Activated T-cell treated with anti-CD3 and anti-CD28 coated beads for 1 hour (primary cell): Measurements from ENCODE around the gene PTPRM.

ENCODE experiments used
- DNase-seq: peaks from one replicate; pipeline ENCODE4 v3.0.0-alpha.2; 2020; ENCODE audit warnings: low read depth

The PTPRM gene

DNA sequence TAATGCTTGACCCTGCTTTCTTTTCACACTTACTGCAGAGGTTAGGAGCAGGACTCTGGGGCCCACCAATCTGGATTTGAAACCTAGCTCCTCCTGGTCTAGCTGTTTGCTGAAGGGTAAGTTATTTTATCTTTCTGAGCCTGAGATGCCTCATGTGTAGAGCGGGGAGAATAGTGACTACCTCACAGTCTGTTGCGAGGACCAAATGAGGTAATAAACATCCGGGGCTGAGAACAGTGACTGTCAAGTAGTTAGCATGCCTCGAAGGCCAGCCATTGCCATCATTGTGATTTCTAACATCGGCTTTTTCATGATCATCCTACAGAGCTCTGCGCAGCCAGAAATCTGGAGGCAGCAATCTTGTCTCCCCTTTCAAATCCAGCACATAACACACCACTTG, 32.9 kb downstream of the PTPRM start:
- DNase-seq: no peak

DNA sequence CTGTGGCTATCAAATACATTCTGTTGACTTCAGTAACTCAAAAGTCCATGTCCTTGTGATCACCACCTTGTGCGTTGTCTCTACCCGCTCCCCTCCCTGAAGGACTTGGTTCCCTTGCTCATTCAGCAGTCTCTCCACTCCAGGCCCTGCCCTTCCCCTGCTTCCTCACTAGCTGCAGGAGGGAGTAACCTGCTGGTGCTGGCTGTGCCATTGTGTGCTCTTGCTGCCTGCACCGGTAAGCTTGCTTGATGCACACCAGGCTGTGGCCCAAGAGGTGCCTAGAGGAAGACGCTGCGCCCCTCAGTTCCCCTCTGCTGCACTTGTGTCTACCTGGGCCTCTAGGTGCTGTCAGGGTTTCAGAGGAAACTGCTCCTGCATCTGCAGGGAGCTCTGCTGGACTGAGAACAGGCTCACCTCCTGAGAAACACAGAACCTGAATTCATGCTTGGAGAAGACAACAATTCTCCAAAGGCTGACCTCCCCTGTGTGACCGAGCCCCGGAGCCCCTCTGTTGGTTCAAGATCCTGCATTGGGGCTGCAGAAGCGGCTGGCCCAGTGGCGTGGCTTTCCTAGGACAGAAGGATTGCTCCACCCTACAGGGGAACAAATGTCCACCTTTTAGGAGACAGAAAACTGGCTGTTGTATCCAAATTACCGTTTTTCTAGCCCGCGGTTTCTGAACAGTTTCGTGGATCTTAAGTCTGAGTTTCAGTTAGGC, 33.6 kb downstream of the PTPRM start:
- no peak for DNase-seq

GRCh38 chr18:7601246-7601615, 34.1 kb downstream of the PTPRM start:
- no peak for DNase-seq

GRCh38 chr18:7601936-7602335, 34.8 kb downstream of the PTPRM start:
- DNase-seq: no peak

GRCh38 chr18:7603259-7604000, 36.3 kb downstream of the PTPRM start:
- DNase-seq: no peak

DNA sequence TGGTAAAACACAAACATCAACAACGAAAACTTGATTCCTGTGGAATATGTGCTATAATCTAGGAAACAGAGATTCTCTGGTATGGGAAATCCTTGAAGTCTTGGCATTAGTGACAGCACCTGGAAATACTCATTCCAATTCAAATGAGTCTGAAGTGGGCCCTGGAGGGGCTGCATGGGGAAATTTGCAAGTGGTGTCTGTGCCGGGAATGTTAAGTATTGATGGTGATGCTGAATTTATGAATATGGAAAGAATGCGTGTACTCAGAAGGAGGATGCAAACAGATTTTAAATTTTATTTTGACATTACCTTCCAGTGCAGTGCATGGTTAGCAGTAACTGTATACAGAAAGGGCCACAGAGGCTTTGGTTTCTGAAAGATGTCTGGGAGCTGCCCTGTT, 37.2 kb downstream of the PTPRM start:
- no peak for DNase-seq

- DNase-seq: no peak
Observed at GRCh38 chr18:7605705-7606104, 38.6 kb downstream of the PTPRM start.

GRCh38 chr18:7607540-7608173, 40.5 kb downstream of the PTPRM start:
- no peak for DNase-seq

DNA sequence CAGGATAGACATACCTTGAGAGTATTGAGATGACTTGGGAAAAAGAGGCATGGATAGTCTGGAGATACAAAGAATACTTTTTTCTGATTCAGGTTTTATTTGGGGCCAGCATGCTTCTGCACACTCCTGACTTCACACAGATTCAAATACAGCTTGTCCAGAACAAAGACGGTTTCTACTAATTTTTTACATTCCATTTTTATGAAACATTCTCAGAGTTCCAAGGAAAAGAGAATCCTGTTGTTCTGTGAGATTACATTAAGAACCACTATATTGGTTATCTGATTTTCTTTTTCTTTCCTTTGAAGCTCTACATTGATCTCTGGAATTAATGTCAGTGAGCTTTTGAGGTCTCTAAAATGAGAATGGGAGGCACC, 41.0 kb downstream of the PTPRM start:
- no peak for DNase-seq

DNA sequence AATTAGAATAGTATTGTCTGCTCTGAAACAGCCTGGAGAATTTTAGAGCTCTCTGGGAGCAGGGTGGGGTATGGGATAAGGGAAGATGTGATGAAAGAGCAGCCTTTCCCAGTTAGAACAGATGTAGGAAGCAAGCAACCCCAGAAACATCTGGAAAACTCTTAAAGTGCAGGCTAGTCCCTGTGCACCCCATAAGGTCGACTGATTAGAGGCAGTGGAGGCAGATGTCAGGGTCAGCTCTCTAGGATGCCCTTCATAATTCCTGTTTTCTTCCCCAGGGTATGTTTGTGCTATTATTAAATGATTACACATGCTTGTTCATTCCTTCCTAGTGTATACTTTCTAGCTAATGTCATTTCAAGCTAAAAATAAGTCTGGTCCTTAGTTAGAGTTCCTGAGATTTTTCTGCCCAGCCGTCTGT, 41.7 kb downstream of the PTPRM start:
- DNase-seq: no peak

DNA sequence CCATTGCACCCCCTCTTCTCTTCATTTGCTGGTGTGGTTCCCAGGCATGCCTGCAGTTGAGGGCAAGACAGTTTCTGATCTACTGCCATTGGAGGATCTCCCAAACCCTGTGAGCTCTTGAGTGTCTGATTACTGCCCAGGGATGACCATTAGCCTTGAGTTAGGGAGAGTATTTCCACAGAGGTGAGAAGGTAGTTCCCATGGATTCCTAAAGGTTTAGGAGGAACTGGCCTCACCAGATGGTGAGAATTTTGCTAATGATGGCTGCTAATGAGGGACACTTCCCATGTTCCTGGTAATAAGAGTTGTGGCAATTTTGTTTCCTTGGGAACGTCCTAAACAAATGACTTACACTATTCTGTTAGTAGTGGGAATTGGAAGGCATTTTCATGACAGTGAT, 42.5 kb downstream of the PTPRM start:
- DNase-seq: no peak

- DNase-seq: no peak
Observed at GRCh38 chr18:7614042-7614441, 46.9 kb downstream of the PTPRM start.

DNA sequence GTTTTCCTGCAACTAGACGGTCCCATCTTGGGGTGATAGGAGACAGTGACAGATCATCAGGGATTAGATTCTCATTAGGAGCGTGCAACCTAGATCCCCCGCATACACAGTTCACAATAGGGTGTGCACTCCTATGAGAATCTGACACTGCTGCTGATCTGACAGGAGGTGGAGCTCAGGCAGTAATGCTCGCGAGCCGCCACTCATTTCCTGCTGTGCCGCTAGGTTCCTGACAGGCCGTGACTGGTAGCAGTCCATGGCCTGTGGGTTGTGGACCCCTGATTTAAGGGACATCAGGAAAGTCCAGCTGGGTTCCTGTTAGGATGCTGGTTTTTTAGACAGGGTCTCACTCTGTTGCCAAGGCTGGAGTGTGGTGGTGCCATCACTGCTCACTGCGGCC, 48.7 kb downstream of the PTPRM start:
- DNase-seq: no peak

DNA sequence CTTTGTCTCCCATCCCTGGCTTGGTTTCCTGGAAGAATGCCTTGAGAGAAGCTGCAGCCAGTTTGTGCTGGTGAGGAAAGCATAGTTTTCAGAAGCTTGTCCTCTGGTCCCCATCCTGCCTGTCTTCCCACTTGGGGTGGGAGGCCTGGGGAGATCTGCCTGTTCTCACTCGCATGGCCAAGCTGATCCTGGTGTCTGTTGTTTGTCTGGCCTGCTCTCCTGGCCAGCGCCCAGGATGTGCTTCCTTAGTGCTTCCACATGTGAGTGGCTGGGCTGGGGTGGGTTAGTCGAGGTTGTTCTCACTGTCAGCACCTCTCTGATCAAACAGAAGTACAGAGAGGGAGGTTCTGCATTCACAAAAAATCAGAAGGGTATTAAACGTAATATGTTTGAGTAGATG, 49.5 kb downstream of the PTPRM start:
- no peak for DNase-seq

DNA sequence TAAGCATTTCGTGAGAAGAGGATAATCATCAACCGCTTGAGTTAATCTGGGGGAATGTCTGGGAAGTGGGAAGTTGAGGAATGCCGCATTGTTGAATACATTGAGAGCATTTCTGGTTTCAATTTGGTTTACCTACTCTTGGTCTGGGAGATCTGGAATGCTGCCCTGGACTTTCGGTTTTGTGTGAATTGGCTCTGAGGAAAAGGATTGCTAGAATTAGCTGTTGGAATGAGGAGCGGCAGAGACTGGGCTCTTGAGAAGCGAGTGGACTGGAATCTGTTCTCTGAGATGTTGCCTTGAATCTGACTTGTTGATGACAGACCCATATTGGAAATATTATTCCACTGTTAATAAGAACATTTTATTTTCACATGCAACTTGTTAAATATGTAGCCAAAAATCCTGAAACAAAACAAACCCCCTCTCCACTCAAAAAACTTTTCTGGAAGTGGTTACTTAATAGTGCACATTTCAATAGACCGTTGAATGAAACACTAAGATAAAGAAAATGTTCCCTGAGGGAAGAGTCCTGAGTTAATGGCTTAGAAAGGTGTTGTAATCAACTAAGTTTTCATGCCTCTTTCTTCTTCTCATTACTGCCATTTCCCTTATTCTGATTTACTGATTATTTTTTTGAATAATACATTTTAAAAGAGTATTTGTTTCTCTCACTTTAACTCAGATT, 50.8 kb downstream of the PTPRM start:
- DNase-seq: no peak

DNA sequence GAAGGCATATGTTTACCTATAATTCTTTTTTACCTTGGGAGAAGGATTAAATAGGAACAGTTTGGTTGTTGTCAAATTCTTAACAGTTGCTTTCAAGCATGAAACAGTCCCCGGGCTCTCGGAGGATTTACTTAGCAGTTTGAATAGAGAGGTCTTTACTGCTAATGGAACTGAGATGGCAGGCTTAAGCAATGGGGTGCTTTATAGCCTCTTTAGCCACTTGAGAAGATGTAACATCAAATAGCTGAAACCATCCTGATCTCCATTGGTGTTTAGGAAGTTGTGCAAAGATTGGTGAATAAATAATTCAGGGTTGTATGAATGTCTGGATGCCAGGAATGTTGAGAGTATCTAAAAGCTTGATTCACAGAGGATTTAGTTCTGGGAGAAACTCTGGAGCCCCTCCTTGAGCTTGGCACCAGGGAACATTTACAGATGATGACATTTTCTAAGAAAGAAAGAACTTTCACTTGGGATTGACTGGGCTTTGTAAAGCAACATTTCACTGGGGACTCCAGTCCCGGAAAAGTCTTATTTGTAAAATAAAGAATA, 51.9 kb downstream of the PTPRM start:
- no peak for DNase-seq

DNA sequence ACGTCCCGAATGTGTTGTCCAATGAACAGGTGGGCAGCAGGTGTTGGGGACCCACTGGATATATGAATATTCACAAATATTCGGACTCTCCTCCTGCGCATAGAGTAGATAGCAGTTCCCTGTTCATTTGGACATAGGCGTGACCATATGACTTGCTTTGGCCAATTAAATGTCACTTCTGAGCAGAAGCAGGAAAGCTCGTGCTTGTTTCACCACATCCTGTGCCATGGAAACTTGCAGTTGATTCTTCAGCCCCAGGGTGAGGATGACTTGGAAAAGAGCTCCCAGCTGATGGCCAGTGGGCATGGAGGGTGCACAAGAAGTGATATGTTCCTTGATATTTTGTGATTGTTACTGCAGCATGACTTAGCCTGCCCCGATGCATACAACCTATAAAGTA, 52.6 kb downstream of the PTPRM start:
- no peak for DNase-seq

GRCh38 chr18:7622721-7623120, 55.6 kb downstream of the PTPRM start:
- no peak for DNase-seq

DNA sequence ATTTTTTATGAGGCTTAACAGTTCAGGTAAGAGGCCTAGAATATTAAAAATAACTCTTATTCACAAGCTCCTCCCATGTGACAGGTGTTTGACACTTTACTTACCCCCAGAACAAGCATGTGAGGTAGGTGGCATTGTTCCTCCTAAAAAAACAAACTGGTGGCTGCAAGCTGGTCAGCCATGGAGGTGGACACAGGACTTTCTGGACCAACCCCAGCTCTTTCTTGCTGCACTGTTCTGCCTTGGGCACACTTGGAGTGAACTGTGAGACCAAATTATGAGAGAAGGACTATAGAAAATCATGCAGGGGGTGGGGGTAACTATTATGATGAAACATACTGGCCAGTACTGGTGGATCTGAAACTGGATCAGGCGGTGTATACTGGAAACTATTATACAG, 56.6 kb downstream of the PTPRM start:
- no peak for DNase-seq

DNA sequence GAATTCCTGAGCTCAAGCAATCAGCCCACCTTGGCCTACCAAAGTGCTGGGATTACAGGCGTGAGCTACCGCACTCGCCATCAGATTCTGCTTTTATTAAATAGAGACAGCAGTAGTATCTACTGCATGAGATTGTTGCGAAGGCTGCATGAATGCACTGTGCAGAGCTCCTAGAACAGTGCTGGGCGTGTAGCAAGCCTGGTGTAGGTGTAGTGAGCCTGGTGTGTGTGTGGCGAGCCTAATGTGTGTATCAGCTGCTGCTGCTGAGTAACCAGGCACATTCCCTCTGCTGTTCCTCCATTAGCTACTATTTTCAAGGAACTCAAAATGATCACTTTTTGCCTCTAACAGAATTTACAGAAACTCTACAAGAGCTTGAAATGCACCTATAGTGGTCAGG, 57.6 kb downstream of the PTPRM start:
- no peak for DNase-seq

GRCh38 chr18:7626175-7626921, 59.2 kb downstream of the PTPRM start:
- DNase-seq: no peak

DNA sequence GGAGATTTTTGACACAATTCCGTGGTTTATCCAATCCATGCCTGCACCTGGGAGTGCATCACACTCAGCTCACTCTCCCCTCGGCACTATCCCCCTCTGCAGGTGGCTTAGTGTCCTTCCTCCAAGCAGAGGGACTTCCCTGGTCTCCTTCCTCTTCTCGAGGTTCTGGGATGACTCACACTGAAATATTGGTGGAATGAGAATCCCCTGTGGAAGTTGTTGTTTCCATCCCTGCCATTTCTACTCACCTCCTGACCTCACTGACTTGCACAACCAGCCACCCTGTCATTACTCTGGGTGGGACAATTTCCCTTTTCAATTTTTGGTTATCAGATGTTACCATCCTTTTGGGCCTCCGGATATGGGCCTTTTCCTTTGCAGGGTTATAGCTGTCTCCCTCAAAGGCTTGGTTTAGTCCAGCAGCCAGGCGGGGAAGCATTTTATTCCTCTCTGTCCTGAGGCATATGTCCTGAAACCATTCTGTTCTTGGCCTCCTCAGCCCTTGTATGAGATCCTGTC, 59.9 kb downstream of the PTPRM start:
- no peak for DNase-seq
